Superior temporal gyrus (tissue), 1 donor: ENCODE results near the gene CATSPER3.
"Not testable (repeated sequence)": the region's sequence is repeated elsewhere in the genome, so short reads cannot be mapped to it uniquely, and the experiment has no call there.

Experiments used
- DNase-seq: peaks from one replicate; pipeline ENCODE4 v3.0.0-alpha.2; 2016; ENCODE audit errors: extremely low spot score

Gene CATSPER3

GRCh38 chr5:134975078-134975715, 7.5 kb downstream of the CATSPER3 start:
- DNase-seq: no peak

GRCh38 chr5:134975843-134976242, 8.1 kb downstream of the CATSPER3 start:
- DNase-seq: no peak

GRCh38 chr5:134976841-134977240, 9.1 kb downstream of the CATSPER3 start:
- DNase-seq: no peak

- DNase-seq: no peak
Observed at GRCh38 chr5:134979416-134979815, 11.7 kb downstream of the CATSPER3 start.

- DNase-seq: no peak
Observed at GRCh38 chr5:134982230-134982629, 14.5 kb downstream of the CATSPER3 start.

- no peak for DNase-seq
Observed at GRCh38 chr5:134989266-134989830, 21.6 kb downstream of the CATSPER3 start.

- DNase-seq: not testable (repeated sequence)
Observed at GRCh38 chr5:134990183-134990582, 22.5 kb downstream of the CATSPER3 start.

GRCh38 chr5:134992148-134992547, 24.4 kb downstream of the CATSPER3 start:
- DNase-seq: no peak

GRCh38 chr5:134993161-134993560, 25.5 kb downstream of the CATSPER3 start:
- DNase-seq: no peak

- no peak for DNase-seq
Observed at GRCh38 chr5:134994560-134995156, 27.0 kb downstream of the CATSPER3 start.

GRCh38 chr5:134995850-134996402, 28.2 kb downstream of the CATSPER3 start:
- no peak for DNase-seq

GRCh38 chr5:134997015-134997414, 29.3 kb downstream of the CATSPER3 start:
- no peak for DNase-seq

GRCh38 chr5:134998068-134998467, 30.4 kb downstream of the CATSPER3 start:
- not testable (repeated sequence) for DNase-seq

- no peak for DNase-seq
Observed at GRCh38 chr5:135004376-135004775, 36.7 kb downstream of the CATSPER3 start.

GRCh38 chr5:135005076-135005475, 37.4 kb downstream of the CATSPER3 start:
- no peak for DNase-seq

- no peak for DNase-seq
Observed at GRCh38 chr5:135007305-135007704, 39.6 kb downstream of the CATSPER3 start.

GRCh38 chr5:135007749-135008363, 40.1 kb downstream of the CATSPER3 start:
- DNase-seq: no peak

GRCh38 chr5:135008556-135008955, 40.8 kb downstream of the CATSPER3 start:
- DNase-seq: no peak

- DNase-seq: no peak
Observed at GRCh38 chr5:135008981-135009735, 41.5 kb downstream of the CATSPER3 start.

GRCh38 chr5:135009736-135010501, 42.2 kb downstream of the CATSPER3 start:
- DNase-seq: no peak
